GM19351 (cell line): ENCODE results near the gene KIAA1671.
"Not testable (repeated sequence)": the region's sequence is repeated elsewhere in the genome, so short reads cannot be mapped to it uniquely, and the experiment has no call there.

ENCODE experiments used
- ATAC-seq: cut with Tn5 transposase; IDR thresholded peaks from one replicate; pipeline ENCODE4 v1.9.1; 2021; ENCODE audit warnings: mild to moderate bottlenecking, moderate library complexity; ENCODE audit not compliant: unreplicated experiment

KIAA1671 gene

GRCh38 chr22:25212337-25212736, 259.8 kb downstream of the KIAA1671 start:
- no peak for ATAC-seq

- no peak for ATAC-seq
Measured at GRCh38 chr22:25213221-25213620, 260.7 kb downstream of the KIAA1671 start.

- no peak for ATAC-seq
Measured at GRCh38 chr22:25216230-25216629, 263.7 kb downstream of the KIAA1671 start.

GRCh38 chr22:25219211-25219689, 266.7 kb downstream of the KIAA1671 start, which contains the start of gene CRYBB2:
Gene CRYBB2 (plus strand): TSS chr22:25219639. CDS start chr22:25221430, 1,791 bp downstream.
- ATAC-seq: no peak

- ATAC-seq: no peak
Measured at GRCh38 chr22:25219948-25220442, 267.5 kb downstream of the KIAA1671 start.

GRCh38 chr22:25221790-25222189, 269.3 kb downstream of the KIAA1671 start:
- ATAC-seq: no peak

- ATAC-seq: no peak
Measured at GRCh38 chr22:25223269-25223850, 270.8 kb downstream of the KIAA1671 start.

GRCh38 chr22:25228822-25229221, 276.3 kb downstream of the KIAA1671 start:
- ATAC-seq: no peak

- not testable (repeated sequence) for ATAC-seq
Measured at GRCh38 chr22:25230760-25231159, 278.2 kb downstream of the KIAA1671 start.

GRCh38 chr22:25232301-25232700, 279.8 kb downstream of the KIAA1671 start:
- ATAC-seq: no peak

- not testable (repeated sequence) for ATAC-seq
Measured at GRCh38 chr22:25233706-25234105, 281.2 kb downstream of the KIAA1671 start.

GRCh38 chr22:25235547-25236290, 283.2 kb downstream of the KIAA1671 start:
- ATAC-seq: no peak

- ATAC-seq: no peak
Measured at GRCh38 chr22:25236417-25236816, 283.9 kb downstream of the KIAA1671 start.

- ATAC-seq: no peak
Measured at GRCh38 chr22:25237503-25237902, 285.0 kb downstream of the KIAA1671 start.

- ATAC-seq: not testable (repeated sequence)
Measured at GRCh38 chr22:25238058-25238457, 285.5 kb downstream of the KIAA1671 start.
